ENCODE data around the gene FAM114A1. TPM values are rescaled to one million over a fixed set of nuclear protein-coding genes. Genes with fewer than 3 reads are reported as not detected.

The FAM114A1 gene
- polyA plus RNA-seq, 1 donor from 2014 or later: not detected

- Histone ChIP-seq H3K4me3 (ENCODE audit: low read length) (no peak overlapping the region), H2AFZ (ENCODE audit: low read depth, low read length) (no peak overlapping the region), H3K27me3 (ENCODE audit: insufficient read depth, low read depth, low read length) (no peaks in the 10 kb centered on the region)
These were observed 113.5 kb downstream of the FAM114A1 start for GRCh38 chr4:38980903-38981676.

DNA sequence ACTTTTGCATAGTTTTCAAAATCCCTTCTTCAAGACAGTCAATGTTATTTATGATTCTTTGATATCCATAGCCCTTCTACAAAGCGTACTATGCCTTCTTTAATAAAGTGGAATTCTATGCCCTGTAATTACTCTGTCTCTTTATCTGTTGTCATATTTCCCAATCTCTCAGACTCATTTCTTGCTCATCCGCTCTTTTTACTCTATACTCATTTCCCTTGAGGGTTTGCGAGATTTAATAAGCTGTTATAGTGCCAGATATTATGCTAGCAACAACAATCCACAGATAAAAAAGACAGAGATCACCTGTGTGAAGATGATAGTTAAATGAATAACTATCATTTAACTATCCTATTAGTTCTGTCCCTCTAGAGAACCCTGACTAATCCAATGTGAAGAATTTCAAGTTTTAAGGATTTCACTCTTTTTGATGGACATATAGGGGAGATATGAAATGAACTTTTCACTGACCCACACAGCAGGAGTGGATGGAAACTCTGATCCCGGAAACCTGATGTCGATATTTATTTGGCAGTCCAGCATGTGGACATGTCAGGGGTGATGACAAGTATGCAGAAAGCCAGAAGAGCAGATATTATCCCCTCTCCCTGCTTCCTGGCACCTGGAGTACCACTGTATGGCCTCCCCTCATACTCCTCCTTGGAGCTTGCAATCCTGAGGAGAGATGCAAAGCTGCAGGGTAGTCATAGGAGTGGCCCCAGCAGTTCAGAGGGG lies 114.9 kb downstream of the FAM114A1 start:
- no peak overlapping the region for H3K9ac ChIP-seq (ENCODE audit: low read length)
- no peaks in the 10 kb centered on the region for H3K9me3 ChIP-seq (ENCODE audit: low read length)
- H3K4me3 ChIP-seq (ENCODE audit: low read length): no peak overlapping the region
- H3K36me3 ChIP-seq (ENCODE audit: insufficient read depth, low read length): no peaks in the 10 kb centered on the region
- no peaks in the 10 kb centered on the region for H3K27me3 ChIP-seq (ENCODE audit: insufficient read depth, low read depth, low read length)
- H3K4me2 ChIP-seq (ENCODE audit: low read length): no peak overlapping the region
- H3F3A ChIP-seq (ENCODE audit: insufficient read depth, low read length, poor library complexity, severe bottlenecking): no peaks in the 10 kb centered on the region
- no peaks in the 10 kb centered on the region for H3K9me2 ChIP-seq (ENCODE audit: insufficient read depth, low read length)
- no peaks in the 10 kb centered on the region for H4K20me1 ChIP-seq (ENCODE audit: insufficient read depth)
- peak overlapping the region; percentile 87 for H3K27ac ChIP-seq (ENCODE audit: low read length)
- H3K79me2 ChIP-seq (replicated peaks; ENCODE audit: insufficient read depth, low read length): no peaks in the 10 kb centered on the region
- H2AFZ ChIP-seq (ENCODE audit: low read depth, low read length): no peak overlapping the region
- TF ChIP-seq, protein P1, sequence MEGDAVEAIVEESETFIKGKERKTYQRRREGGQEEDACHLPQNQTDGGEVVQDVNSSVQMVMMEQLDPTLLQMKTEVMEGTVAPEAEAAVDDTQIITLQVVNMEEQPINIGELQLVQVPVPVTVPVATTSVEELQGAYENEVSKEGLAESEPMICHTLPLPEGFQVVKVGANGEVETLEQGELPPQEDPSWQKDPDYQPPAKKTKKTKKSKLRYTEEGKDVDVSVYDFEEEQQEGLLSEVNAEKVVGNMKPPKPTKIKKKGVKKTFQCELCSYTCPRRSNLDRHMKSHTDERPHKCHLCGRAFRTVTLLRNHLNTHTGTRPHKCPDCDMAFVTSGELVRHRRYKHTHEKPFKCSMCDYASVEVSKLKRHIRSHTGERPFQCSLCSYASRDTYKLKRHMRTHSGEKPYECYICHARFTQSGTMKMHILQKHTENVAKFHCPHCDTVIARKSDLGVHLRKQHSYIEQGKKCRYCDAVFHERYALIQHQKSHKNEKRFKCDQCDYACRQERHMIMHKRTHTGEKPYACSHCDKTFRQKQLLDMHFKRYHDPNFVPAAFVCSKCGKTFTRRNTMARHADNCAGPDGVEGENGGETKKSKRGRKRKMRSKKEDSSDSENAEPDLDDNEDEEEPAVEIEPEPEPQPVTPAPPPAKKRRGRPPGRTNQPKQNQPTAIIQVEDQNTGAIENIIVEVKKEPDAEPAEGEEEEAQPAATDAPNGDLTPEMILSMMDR (IDR thresholded peaks at IDR 0.05; ENCODE audit: poor library complexity, severe bottlenecking): no peak
- TF ChIP-seq RAD21 (conservative IDR thresholded peaks at IDR 0.05): no peak
- no peak for TF ChIP-seq EP300 (conservative IDR thresholded peaks at IDR 0.05; ENCODE audit: poor library complexity, severe bottlenecking)
- no peak for TF ChIP-seq REST (IDR thresholded peaks at IDR 0.05; ENCODE audit: borderline replicate concordance)
- no peak for TF ChIP-seq TAF1 (IDR thresholded peaks at IDR 0.05; ENCODE audit: low read depth)

More at GRCh38 chr4:38980903-38981676, 113.5 kb downstream of the FAM114A1 start:
- TF ChIP-seq EZH2 (IDR thresholded peaks at IDR 0.05; ENCODE audit: borderline replicate concordance, insufficient read depth, low read length, poor library complexity, severe bottlenecking) (no peak), REST (IDR thresholded peaks at IDR 0.05; ENCODE audit: borderline replicate concordance) (no peak), MXI1 (conservative IDR thresholded peaks at IDR 0.05; ENCODE audit: poor library complexity, severe bottlenecking) (no peak), RAD21 (conservative IDR thresholded peaks at IDR 0.05) (no peak), EP300 (conservative IDR thresholded peaks at IDR 0.05; ENCODE audit: poor library complexity, severe bottlenecking) (no peak), TAF1 (IDR thresholded peaks at IDR 0.05; ENCODE audit: low read depth) (no peak), POLR2AphosphoS5 (IDR thresholded peaks at IDR 0.05) (no peak), SMC3 (conservative IDR thresholded peaks at IDR 0.05; ENCODE audit: poor library complexity) (no peak)
- TF ChIP-seq, protein P1 (IDR thresholded peaks at IDR 0.05; ENCODE audit: poor library complexity, severe bottlenecking): no peak
- no peaks in the 10 kb centered on the region for H3K9me3 ChIP-seq (ENCODE audit: low read length)
- H3K9ac ChIP-seq (ENCODE audit: low read length): no peak overlapping the region
- no peaks in the 10 kb centered on the region for H4K20me1 ChIP-seq (ENCODE audit: insufficient read depth)
- no peaks in the 10 kb centered on the region for H3F3A ChIP-seq (ENCODE audit: insufficient read depth, low read length, poor library complexity, severe bottlenecking)
- no peak overlapping the region for H3K4me2 ChIP-seq (ENCODE audit: low read length)
- no peaks in the 10 kb centered on the region for H3K79me2 ChIP-seq (replicated peaks; ENCODE audit: insufficient read depth, low read length)
- H3K9me2 ChIP-seq (ENCODE audit: insufficient read depth, low read length): no peaks in the 10 kb centered on the region
- no peak overlapping the region for H3K27ac ChIP-seq (ENCODE audit: low read length)
- H3K36me3 ChIP-seq (ENCODE audit: insufficient read depth, low read length): no peaks in the 10 kb centered on the region
